ENCODE data around the gene LDLRAD3. TPM values are rescaled to one million over a fixed set of nuclear protein-coding genes. Genes with fewer than 3 reads are reported as not detected.

Gene LDLRAD3
- total and polyA plus RNA-seq, 8 donors: 2.5 to 6.8 (median 5.6) TPM

DNA sequence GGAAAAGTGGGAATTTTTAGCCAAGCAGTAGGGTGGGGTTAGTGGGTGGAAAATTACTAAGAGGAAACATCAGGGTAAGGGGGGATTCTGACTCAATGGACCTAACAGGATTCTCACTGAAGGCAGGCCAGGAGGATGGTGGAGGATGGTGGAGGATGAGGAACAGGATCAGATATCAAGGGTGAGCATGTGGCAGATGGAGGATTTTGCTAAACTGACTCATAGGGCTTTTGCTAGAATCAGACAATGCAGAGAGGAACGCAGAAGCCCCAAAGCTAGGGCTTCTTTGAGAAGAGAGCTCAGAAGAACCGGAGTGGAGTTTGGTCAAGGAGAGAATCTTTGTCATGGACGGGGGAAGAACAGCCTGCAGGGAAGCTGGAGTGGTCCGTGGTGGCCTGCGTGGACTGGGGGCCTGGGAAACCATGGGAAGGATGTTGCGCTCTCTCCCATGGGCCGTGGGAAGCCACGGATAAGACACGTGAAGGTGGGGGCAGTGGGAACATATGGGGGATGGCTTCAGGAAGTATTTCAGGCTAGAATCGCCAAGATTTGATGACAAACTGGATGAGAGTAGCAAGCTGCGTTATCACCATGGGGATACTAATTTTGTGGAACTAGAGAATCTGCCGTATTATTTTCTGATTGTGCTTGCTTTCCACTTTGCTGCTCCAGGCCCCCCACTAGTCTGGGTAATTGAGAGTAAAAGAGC, 165.2 kb downstream of the LDLRAD3 start:
- Histone ChIP-seq H3K4me3 (no peak overlapping the region), H3K27ac (no peak overlapping the region), H3K9me3 (no peaks in the 10 kb centered on the region), H3K27me3 (no peaks in the 10 kb centered on the region), H3K36me3 (no peaks in the 10 kb centered on the region), H3K4me1 (no peaks in the 10 kb centered on the region)
- DNase-seq (no peak), FAIRE-seq (no peak), ATAC-seq (no peak)
- intact Hi-C loops (cut with DNase I): no loop called here
- WGBS, 2 donors: 86 to 91% methylated on average over 12 of the region's 12 CpGs
- TF ChIP-seq, protein P1, sequence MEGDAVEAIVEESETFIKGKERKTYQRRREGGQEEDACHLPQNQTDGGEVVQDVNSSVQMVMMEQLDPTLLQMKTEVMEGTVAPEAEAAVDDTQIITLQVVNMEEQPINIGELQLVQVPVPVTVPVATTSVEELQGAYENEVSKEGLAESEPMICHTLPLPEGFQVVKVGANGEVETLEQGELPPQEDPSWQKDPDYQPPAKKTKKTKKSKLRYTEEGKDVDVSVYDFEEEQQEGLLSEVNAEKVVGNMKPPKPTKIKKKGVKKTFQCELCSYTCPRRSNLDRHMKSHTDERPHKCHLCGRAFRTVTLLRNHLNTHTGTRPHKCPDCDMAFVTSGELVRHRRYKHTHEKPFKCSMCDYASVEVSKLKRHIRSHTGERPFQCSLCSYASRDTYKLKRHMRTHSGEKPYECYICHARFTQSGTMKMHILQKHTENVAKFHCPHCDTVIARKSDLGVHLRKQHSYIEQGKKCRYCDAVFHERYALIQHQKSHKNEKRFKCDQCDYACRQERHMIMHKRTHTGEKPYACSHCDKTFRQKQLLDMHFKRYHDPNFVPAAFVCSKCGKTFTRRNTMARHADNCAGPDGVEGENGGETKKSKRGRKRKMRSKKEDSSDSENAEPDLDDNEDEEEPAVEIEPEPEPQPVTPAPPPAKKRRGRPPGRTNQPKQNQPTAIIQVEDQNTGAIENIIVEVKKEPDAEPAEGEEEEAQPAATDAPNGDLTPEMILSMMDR (IDR thresholded peaks at IDR 0.05): no peak

DNA sequence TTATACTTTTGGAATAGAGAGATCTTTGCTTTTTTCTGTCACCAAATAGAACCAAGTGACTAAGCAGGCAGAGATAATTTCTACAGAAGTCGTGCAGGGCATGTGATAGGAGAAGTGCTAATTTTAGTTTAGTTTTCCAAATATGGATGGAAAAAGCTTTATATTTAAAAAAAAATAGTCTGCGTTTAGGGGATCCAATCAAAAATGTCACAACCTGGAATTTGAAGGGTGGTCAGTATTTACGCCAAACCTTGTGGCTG, 165.7 kb downstream of the LDLRAD3 start:
- intact Hi-C loops (cut with DNase I): no loop called here
- DNase-seq (no peak), FAIRE-seq (no peak), ATAC-seq (no peak)
- H3K27ac ChIP-seq: no peak overlapping the region
- WGBS, 2 donors: 86 to 89% methylated on average over 3 of the region's 3 CpGs
- no peaks in the 10 kb centered on the region for H3K27me3 ChIP-seq
- TF ChIP-seq, protein P1 (IDR thresholded peaks at IDR 0.05): no peak
- H3K4me1 ChIP-seq: no peaks in the 10 kb centered on the region
- no peaks in the 10 kb centered on the region for H3K9me3 ChIP-seq
- no peaks in the 10 kb centered on the region for H3K36me3 ChIP-seq
- no peak overlapping the region for H3K4me3 ChIP-seq

DNA sequence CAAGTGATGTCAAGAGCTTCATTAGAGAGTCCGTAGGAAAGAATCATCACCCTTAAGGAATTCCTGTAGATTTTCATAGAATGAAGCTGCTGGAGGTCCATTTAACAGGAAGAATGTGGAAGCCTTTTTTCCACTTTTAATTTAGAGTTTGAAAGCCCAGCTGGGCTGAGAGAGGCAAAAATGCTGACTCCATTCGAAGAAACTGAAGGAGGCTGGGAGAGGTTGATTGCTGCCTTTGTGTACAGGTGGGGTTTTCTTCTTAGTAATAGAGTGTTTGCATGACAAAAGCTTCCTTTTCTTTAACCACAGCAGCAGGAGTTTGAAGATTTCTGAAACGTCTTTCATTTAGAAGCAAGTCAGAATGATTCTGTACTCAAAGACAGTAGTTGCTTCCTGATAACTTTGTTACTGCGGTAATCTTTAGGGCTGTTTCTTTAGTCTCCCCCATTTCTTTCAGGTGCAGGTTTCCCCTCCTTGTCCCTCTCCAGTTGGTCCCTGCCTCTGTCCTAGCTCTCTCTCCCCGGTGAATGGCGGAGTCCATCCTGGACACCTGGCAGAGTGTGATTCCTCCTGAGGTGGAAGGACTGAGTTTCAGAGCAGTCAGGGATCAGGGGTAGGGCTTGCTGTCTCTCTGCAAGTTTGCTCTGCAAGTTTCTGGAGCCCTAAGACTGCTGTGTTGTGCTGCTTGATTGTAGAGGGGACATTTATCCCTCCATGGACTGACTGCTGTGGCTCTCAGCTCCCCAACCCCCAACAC, 166.2 kb downstream of the LDLRAD3 start:
- FAIRE-seq (no peak), ATAC-seq (no peak), DNase-seq (no peak)
- Histone ChIP-seq H3K4me1 (no peaks in the 10 kb centered on the region), H3K36me3 (no peaks in the 10 kb centered on the region), H3K4me3 (no peak overlapping the region), H3K27ac (no peak overlapping the region), H3K9me3 (no peaks in the 10 kb centered on the region), H3K27me3 (no peaks in the 10 kb centered on the region)
- intact Hi-C loops (cut with DNase I): no loop called here
- WGBS, 2 donors: 82% methylated on average over 6 of the region's 6 CpGs
- TF ChIP-seq, protein P1 (IDR thresholded peaks at IDR 0.05): no peak

DNA sequence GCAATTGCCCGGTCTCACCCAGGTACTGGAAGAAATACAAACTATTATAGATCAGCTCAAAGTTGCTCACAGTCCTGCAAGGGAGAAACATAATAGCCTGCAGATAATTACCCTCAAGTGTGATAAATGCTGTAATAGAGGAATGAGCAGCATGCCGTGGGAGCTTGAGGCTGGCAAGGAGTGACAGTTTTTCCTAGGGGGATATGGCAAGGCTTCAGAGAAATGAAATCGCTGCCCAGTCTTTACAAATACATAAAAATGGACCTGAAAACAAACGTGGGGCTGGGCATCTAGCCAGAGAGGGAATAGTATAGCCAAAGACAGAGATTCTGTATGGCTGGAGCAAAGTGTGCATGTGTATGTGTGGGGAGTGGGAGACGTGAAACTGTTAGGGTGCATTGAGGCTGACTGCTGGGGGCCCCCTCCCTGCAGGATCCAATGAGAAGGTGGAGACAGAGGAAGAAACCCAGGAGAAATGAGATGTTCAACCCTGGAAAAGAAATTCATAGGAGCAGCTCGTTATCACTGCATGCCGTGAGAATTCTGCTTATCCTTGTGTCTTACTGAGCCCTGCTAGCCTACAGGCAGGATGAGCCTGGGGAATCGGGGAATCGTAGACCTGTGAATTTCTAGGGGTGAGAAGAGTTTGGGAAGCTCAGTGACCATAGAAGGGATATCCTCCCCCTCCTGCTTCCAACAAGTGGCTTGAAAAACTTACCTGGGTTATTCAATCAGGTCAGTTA, 167.0 kb downstream of the LDLRAD3 start:
- TF ChIP-seq, protein P1 (IDR thresholded peaks at IDR 0.05): no peak
- WGBS, 2 donors: 55 to 57% methylated on average over 9 of the region's 9 CpGs
- no peaks in the 10 kb centered on the region for H3K4me1 ChIP-seq
- no peaks in the 10 kb centered on the region for H3K27me3 ChIP-seq
- no peak for FAIRE-seq
- H3K9me3 ChIP-seq: no peaks in the 10 kb centered on the region
- no peaks in the 10 kb centered on the region for H3K36me3 ChIP-seq
- intact Hi-C loops (cut with DNase I): no loop called here
- ATAC-seq: no peak
- no peak overlapping the region for H3K4me3 ChIP-seq
- no peak for DNase-seq
- H3K27ac ChIP-seq: no peak overlapping the region

Measured in pancreas (tissue), 10 donors.